GM13976 (cell line): Measurements from ENCODE around the gene LRRC2.
"Not testable (repeated sequence)": the region's sequence is repeated elsewhere in the genome, so short reads cannot be mapped to it uniquely, and the experiment has no call there.

ENCODE experiments used
- DNase-seq: peaks from one replicate; pipeline ENCODE4 v3.0.0; 2012; ENCODE audit warnings: low spot score
- CTCF ChIP-seq: IDR thresholded peaks from 2 replicates; pipeline ENCODE4 v1.5.1; 2012; ENCODE audit warnings: borderline replicate concordance, mild to moderate bottlenecking; ENCODE audit not compliant: insufficient read depth; ENCODE audit errors: extremely low read depth, missing control alignments, control extremely low read depth
- in situ Hi-C: fragments of 300-500 bp; cut with MboI; formaldehyde crosslinking; loops from one replicate; pipeline ENCODE4 v1.12.0; 2022; ENCODE audit warnings: low sequenced_read_pairs, mixed read lengths, inconsistent platforms; ENCODE audit not compliant: unreplicated experiment

LRRC2 gene

GRCh38 chr3:46549408-46549904 is 16.6 kb downstream of the LRRC2 start:
- no peak for DNase-seq
- no peak for TF ChIP-seq CTCF
- in situ Hi-C loops, result loop anchor here (5.0 kb wide), 1 partner anchor 47 kb away; no protein-coding TSS in a partner anchor

- not testable (repeated sequence) for DNase-seq
- in situ Hi-C loops, result loop anchor here (5.0 kb wide), 1 partner anchor 46 kb away; no protein-coding TSS in a partner anchor
Measured at GRCh38 chr3:46548611-46549010, 17.5 kb downstream of the LRRC2 start.

- DNase-seq, result no peak
- in situ Hi-C loops, result loop anchor here (5.0 kb wide), 1 partner anchor 45 kb away; no protein-coding TSS in a partner anchor
- no peak for TF ChIP-seq CTCF
Measured at GRCh38 chr3:46546896-46547440, 19.1 kb downstream of the LRRC2 start.

GRCh38 chr3:46545818-46546630 is 20.1 kb downstream of the LRRC2 start:
- in situ Hi-C loops, result loop anchor here (5.0 kb wide), 1 partner anchor 44 kb away; no protein-coding TSS in a partner anchor
- TF ChIP-seq CTCF, result no peak
- no peak for DNase-seq

- in situ Hi-C loops, result loop anchor here (5.0 kb wide), 1 partner anchor 43 kb away; no protein-coding TSS in a partner anchor
- no peak for DNase-seq
- no peak for TF ChIP-seq CTCF
Measured at GRCh38 chr3:46544771-46545503, 21.2 kb downstream of the LRRC2 start.

GRCh38 chr3:46542801-46543201 is 23.3 kb downstream of the LRRC2 start:
- DNase-seq, result no peak
- in situ Hi-C loops, result no loop called here

More at GRCh38 chr3:46542801-46543201, 23.3 kb downstream of the LRRC2 start:
- TF ChIP-seq CTCF, result no peak
